GM18507 (cell line): ENCODE data around the gene PTPMT1.
"Not testable (repeated sequence)": the region's sequence is repeated elsewhere in the genome, so short reads cannot be mapped to it uniquely, and the experiment has no call there.

Experiments used
- DNase-seq: peaks from one replicate; pipeline ENCODE4 v3.0.0; 2011; ENCODE audit warnings: low read depth; ENCODE audit not compliant: insufficient read length; ENCODE audit errors: extremely low spot score
- FAIRE-seq: peaks from 2 replicates; lab custom pipeline; 2011; peaks lifted over from hg19 to GRCh38; lab: Jason Lieb, UNC

The PTPMT1 gene

GRCh38 chr11:47541070-47541469 lies 24.3 kb upstream of the PTPMT1 start:
- FAIRE-seq (no peak), DNase-seq (no peak)

GRCh38 chr11:47545298-47545697 lies 20.1 kb upstream of the PTPMT1 start:
- FAIRE-seq: no peak
- DNase-seq: no peak

- not testable (repeated sequence) for DNase-seq, FAIRE-seq
These were observed 19.1 kb upstream of the PTPMT1 start for GRCh38 chr11:47546274-47546673.

GRCh38 chr11:47550288-47551047 lies 14.9 kb upstream of the PTPMT1 start:
- DNase-seq (no peak), FAIRE-seq (no peak)

GRCh38 chr11:47551086-47551485 lies 14.3 kb upstream of the PTPMT1 start:
- DNase-seq (no peak), FAIRE-seq (peak; percentile 81)

GRCh38 chr11:47552056-47552565 lies 13.3 kb upstream of the PTPMT1 start:
- FAIRE-seq: no peak
- DNase-seq: no peak

GRCh38 chr11:47552566-47553405 lies 12.6 kb upstream of the PTPMT1 start, which contains the start of gene CELF1:
Gene CELF1, minus strand, starts transcription at chr11:47553132. Its CDS starts 53,609 bp downstream, at chr11:47499523.
- peak; percentile 78 for FAIRE-seq
- DNase-seq: peak; percentile 88

- FAIRE-seq: no peak
These were observed 12.0 kb upstream of the PTPMT1 start for GRCh38 chr11:47553406-47553743.

GRCh38 chr11:47557004-47557403 lies 8.4 kb upstream of the PTPMT1 start:
- not testable (repeated sequence) for FAIRE-seq, DNase-seq

More at GRCh38 chr11:47553406-47553743, 12.0 kb upstream of the PTPMT1 start:
- no peak for DNase-seq

- no peak for FAIRE-seq
- no peak for DNase-seq
These were observed 6.7 kb upstream of the PTPMT1 start for GRCh38 chr11:47558695-47559094.

- DNase-seq (no peak), FAIRE-seq (no peak)
These were observed 5.0 kb upstream of the PTPMT1 start for GRCh38 chr11:47560426-47560825.

GRCh38 chr11:47562393-47562792 lies 3.0 kb upstream of the PTPMT1 start:
- DNase-seq, FAIRE-seq: not testable (repeated sequence)

GRCh38 chr11:47564366-47564765 lies 1.0 kb upstream of the PTPMT1 start:
- DNase-seq, FAIRE-seq: not testable (repeated sequence)

- DNase-seq: no peak
- no peak for FAIRE-seq
These were observed 463 bp upstream of the PTPMT1 start for GRCh38 chr11:47564933-47565339.

GRCh38 chr11:47566149-47566698 lies 825 bp downstream of the PTPMT1 start:
- FAIRE-seq (no peak), DNase-seq (no peak)

- FAIRE-seq (no peak), DNase-seq (no peak)
These were observed 4.2 kb downstream of the PTPMT1 start for GRCh38 chr11:47569646-47570045.

- no peak for FAIRE-seq
- no peak for DNase-seq
These were observed 5.4 kb downstream of the PTPMT1 start for GRCh38 chr11:47570651-47571356.

- DNase-seq: no peak
- FAIRE-seq: no peak
These were observed 5.9 kb downstream of the PTPMT1 start for GRCh38 chr11:47571357-47571729.

GRCh38 chr11:47571895-47572294 lies 6.5 kb downstream of the PTPMT1 start:
- no peak for FAIRE-seq
- DNase-seq: no peak
